SH-SY5Y (cell line): ENCODE results near the gene DLG2.

ENCODE experiments used
- GATA2 ChIP-seq: IDR thresholded peaks from 2 replicates; pipeline ENCODE4 v1.6.1; 2011; ENCODE audit warnings: mild to moderate bottlenecking, low read depth, low read length
- GATA3 ChIP-seq: IDR thresholded peaks from 2 replicates; pipeline ENCODE4 v1.6.1; 2011; ENCODE audit warnings: low read depth, mild to moderate bottlenecking, low read length, moderate library complexity

DLG2 gene

DNA sequence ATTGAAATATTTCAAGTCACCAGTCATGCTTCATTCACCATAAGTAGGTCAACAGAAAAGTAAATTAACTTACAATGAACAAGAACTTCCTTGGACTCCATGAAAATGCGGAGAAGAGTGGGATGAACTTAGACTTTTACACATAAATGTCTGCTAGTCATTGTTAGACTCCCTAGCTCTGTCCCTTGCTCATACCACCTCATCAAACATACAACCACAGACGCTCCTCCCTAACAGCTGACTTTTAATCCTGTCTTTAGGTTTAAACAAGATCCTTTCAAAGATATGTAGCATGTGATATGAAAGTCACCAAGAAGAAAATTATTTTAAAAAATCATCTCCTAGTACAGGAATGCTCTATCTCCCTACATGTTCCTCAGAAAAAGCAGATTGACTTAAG, 248.1 kb downstream of the DLG2 start:
- TF ChIP-seq GATA2 = no peak
- TF ChIP-seq GATA3 = no peak

DNA sequence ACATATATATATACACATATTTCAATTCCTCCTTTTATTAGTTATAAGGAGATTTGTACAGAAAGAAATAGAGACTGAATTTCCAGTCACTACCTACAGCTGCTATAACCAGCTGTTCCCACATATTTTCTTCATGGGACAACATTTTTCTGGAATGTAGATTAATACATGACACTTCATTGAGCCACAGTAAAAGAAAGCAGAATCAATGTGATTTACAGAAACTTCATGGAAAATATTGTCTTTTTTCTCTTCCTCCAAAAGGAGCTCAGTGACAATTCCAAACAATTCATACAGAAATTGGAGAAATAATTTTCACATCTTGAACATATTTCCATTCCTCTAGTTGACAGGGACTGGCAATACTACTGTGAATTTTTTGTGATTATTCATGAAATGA, 249.2 kb downstream of the DLG2 start:
- no peak for TF ChIP-seq GATA3

DNA sequence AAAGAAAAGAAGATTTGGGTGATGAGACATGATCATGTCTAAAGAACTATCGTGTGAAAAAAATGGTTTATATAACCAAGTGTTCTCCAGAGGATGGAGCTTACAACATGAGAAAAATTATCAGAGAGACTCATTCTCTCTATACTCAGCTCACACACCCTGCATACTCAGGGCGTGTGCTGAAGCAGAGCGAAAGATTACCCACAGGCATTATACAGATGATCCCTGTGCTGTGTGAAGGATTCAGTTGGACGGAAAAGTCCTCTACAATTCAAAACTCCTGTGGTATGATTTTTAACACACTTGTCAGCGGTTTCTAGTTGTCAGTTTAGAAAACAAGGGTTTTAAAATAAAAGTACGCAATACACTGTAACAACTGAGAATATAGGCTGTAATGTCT, 267.3 kb downstream of the DLG2 start:
- no peak for TF ChIP-seq GATA3
- no peak for TF ChIP-seq GATA2

DNA sequence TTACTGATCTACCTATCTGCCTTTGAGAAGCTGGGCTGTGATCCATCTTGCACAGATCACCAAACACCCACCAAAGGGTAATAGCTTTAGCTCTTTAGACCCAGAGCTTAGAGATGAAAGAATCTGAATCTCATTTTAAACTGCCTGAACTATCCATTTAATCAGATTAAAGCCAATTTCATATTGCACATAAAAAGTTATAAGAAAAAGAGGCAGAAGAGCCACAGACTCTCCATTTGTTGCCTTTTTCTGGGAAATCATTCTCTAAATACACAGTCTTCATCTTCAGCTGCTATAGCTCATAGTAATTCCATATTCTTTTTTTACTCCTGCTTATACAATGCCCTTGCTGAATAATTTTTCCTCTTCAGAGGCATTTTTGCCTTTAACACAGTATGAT, 271.2 kb downstream of the DLG2 start:
- TF ChIP-seq GATA2 (no peak), GATA3 (no peak)

GRCh38 chr11:85348945-85349344, 278.2 kb downstream of the DLG2 start:
- TF ChIP-seq GATA3 = no peak

DNA sequence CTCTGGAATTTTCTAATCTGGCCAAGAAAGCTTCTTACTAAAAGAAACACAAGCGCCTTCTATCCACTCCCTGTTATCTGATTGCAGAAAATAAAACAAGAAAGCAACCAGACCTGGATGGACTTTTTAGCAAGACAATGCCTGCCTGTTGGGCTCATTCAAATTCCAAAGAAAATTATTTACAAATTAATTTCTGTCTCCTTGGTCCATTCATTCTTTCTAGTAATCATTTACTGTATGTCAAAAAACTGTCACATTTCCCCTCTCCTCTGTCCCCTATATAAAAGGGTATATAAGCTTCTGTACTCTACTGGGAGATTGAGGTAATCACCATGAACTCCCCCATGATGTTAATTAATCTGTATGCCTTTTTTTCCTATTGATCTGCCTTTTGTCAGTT, 279.9 kb downstream of the DLG2 start:
- TF ChIP-seq GATA2 = no peak
- no peak for TF ChIP-seq GATA3

DNA sequence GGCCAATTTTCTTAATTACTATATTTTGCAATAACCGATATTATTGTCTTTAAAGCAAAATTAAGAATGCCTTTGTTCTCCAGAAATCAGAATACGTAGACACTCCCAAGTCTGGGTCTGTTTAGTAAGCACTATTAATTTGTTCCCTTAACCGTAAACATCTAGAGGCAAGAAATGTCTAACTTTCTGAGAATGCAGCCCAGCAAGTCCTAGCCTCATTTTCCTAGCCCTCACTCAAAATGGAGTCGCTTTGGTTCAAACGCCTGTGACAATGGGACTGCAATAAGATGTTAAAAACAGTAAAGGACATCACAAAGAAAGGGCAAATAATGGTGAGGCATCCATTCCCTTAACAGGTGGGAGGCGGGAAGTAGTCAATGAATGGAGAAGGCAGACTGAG, 280.7 kb downstream of the DLG2 start:
- TF ChIP-seq GATA2 (no peak), GATA3 (no peak)

DNA sequence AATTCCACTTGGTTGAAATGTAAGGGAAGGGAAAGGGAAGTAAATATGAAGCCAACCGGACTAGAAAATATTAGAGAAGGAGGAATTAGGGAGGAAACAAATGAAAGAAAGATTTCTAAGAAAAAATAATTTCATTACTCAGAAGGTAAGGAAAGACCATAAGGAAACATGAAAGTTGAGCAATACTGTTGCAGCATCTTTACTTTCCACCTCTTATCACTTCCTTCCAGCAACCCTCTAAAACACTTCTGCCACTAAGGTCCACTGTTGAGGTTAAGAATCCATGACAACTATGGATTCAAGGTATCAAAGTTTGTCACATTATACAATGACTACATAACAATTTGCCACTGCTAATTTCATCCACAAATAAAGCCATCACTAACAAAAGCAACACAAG, 308.6 kb downstream of the DLG2 start:
- TF ChIP-seq GATA3 (no peak), GATA2 (no peak)

DNA sequence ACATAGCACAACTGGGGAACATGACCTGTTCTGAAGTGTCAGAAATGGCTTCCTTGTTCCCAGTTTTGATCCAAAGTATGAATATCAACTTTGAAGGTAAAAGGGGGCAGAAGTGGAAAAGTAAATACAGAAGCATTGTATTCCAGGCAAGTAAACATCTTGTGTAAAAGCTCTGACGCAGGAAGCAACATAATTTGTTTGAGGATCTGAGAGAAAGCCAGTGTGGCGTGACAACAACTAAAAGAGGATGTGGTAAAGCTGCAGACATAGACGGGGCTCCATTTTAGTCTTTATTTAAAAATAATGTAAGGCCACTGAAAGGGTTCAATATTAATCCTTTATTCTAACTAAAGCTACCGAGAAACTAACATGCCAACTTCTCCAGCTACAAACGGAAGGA, 310.2 kb downstream of the DLG2 start:
- TF ChIP-seq GATA2 (no peak), GATA3 (no peak)

DNA sequence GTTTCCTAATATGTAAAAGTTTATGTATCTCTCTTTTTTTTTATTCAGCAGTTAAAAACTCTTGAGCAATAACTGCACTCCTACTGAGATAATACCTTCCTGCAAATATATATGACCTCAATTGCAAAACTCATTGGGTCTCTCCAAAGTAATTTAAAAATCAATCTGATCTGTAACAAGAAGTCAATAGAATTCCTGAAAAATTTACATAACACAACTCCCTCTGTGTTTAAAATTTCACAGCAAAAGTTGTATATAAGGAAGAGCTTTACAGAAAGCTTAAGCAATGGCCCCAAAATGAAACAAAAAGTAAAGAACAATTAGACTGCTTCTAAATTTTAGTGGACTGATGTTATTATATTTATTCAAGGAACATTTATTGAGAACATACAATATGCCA, 313.4 kb downstream of the DLG2 start:
- no peak for TF ChIP-seq GATA3
- TF ChIP-seq GATA2 = no peak

- no peak for TF ChIP-seq GATA3
- TF ChIP-seq GATA2 = no peak
These were observed 316.7 kb downstream of the DLG2 start for GRCh38 chr11:85310479-85310878.

- no peak for TF ChIP-seq GATA3
- TF ChIP-seq GATA2 = no peak
These were observed 319.8 kb downstream of the DLG2 start for GRCh38 chr11:85307366-85307765.

DNA sequence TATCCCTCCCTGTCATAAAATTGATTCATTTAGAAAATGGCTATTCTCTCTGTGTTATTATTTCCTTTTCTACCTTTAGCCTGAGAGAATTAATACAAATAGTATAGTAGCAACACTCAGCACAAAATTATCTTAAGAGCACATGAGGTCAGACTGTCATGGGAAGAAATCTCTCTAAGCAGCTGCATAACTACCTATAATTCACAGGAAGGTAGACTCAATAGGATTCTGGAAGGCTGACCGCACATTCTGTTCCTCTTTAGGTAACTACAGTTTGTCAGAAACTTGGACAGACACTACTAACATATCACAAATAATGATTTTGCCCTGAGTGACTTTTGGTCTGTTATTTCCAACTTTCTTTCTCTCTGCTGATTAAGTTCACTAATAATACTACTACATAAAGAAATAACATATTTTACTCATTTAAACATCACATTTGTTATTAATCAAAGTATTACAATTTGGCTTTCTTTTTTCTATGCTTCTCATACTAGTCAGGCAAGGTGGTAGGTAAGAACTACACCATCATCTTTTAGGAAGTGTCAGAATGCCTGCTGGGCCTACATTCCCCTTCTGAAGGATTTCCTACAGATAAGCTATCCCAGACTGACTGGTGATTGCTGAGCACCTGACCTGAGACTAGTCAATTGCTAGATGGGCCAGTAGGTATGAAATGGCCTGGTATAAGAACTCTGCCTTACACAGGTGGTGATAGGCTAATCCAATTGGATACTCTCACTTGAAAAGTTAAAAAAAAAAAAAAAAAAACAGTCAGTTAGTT, 325.1 kb downstream of the DLG2 start:
- TF ChIP-seq GATA3 (no peak), GATA2 (no peak)

GRCh38 chr11:85299258-85299942, 327.7 kb downstream of the DLG2 start:
- no peak for TF ChIP-seq GATA2
- no peak for TF ChIP-seq GATA3

GRCh38 chr11:85295694-85296271, 331.4 kb downstream of the DLG2 start:
- TF ChIP-seq GATA2 (no peak), GATA3 (no peak)

DNA sequence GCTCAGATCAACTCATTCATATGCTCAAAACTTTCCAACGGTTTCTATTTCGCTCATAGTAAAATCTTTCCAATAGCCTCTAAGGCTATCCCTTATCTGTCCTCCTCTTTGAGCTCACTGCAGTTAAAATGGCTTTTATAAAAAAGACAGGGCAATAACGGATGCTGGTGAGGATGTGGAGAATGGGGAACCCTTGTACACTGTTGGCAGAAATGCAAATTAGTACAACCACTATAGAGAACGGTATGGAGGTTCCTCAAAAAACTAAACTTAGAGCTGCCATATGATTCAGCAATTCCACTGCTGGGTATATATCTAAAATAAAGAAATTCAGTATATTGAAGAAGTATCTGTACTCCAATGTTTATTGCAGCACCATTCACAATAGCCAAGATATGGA, 345.6 kb downstream of the DLG2 start:
- no peak for TF ChIP-seq GATA2
- no peak for TF ChIP-seq GATA3
